ENCODE results near the gene EPC2.

GRCh38 chr2:148701877-148702276 is 57.3 kb downstream of the EPC2 start:
- no peak for TF ChIP-seq POLR2A (IDR thresholded peaks at IDR 0.05)
- no peak for TF ChIP-seq CTCF (IDR thresholded peaks at IDR 0.05 in 4 of 5, conservative IDR thresholded peaks at IDR 0.05 in 1 of 5)
